Panc1 (cell line): Measurements from ENCODE around the gene UGT1A7.

ENCODE experiments used
- POLR2AphosphoS5 ChIP-seq: IDR thresholded peaks from 2 replicates; pipeline ENCODE4 v1.6.1; 2012; ENCODE audit warnings: mild to moderate bottlenecking, low read depth, low read length, moderate library complexity
- TF ChIP-seq, protein P1 (sequence below): fragments of 450-650 bp; IDR thresholded peaks from 2 replicates; pipeline ENCODE4 v1.5.1; 2017; ENCODE audit warnings: mild to moderate bottlenecking

DNA sequence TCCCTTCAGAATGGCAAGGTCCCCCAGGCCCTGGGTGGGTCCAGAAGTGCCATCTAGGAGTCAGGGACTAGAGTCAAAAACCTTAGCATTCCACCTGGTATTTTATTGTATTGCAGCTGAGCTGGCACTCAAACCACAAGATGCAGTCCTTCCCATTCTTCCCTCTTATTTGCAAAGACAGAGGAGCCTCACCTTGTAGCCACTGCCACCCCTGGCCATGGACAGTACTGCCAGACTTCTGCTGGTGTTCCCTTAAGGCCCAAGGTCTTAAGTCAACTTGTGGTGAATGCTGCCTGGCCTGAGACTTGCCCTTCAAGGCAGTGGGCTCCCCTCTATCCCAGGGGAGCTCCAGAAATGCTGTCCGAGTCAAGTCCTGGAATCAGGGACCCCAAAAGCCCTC is 38.6 kb upstream of the UGT1A7 start:
- no peak for TF ChIP-seq POLR2AphosphoS5
- TF ChIP-seq, protein P1, sequence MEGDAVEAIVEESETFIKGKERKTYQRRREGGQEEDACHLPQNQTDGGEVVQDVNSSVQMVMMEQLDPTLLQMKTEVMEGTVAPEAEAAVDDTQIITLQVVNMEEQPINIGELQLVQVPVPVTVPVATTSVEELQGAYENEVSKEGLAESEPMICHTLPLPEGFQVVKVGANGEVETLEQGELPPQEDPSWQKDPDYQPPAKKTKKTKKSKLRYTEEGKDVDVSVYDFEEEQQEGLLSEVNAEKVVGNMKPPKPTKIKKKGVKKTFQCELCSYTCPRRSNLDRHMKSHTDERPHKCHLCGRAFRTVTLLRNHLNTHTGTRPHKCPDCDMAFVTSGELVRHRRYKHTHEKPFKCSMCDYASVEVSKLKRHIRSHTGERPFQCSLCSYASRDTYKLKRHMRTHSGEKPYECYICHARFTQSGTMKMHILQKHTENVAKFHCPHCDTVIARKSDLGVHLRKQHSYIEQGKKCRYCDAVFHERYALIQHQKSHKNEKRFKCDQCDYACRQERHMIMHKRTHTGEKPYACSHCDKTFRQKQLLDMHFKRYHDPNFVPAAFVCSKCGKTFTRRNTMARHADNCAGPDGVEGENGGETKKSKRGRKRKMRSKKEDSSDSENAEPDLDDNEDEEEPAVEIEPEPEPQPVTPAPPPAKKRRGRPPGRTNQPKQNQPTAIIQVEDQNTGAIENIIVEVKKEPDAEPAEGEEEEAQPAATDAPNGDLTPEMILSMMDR: peak; percentile 27; the same call in 1 of the 2 replicates
